ENCODE results near the gene NUMB.
A peak's percentile ranks its signal among the peaks of the same experiment; 100 is the strongest.

NUMB gene

DNA sequence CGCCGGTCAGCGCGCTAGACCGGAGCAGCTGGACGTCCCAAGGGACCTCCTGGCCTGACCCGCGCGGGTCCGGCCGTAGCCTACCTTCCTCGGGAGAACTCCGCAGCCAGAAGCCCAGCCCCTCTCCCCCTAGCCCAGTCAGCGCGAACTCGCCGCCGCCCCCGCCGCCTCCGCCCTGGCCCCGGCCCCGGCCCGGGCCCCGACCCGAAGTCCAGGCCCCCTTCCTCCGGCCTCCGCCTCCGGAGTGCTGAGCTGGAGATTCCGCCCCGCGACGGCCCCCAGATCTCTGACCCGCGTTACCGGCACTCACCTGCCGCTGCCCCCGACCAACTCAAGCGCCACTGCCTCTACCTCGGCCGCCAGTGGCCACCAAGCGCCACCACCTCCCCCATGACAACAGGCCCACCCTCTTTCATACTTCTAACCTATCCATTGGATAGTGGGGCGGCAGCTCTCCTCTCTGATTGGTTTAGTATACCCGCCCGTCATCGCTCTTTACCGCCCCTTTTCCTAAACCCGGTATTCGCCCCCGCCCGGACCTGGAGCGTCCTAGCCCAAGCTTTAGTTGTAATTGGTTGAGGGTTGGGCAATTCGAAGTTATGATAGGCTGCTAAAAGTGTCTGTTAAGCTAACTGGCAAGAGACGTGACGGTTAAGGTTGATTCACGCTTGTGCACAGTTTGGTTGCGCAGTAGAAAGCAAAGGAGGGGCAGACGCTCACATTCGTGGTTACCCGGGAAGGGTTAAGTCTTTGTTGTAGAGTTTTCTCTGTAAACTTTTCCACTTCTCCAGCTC, at the start of gene NUMB:
NUMB (minus strand) TSS at position 364 of the 794 bp plus-strand sequence. CDS start 102,795 bp downstream, outside the sequence.
- peak; percentile 100 for DNase-seq (ENCODE audit: low read depth)
- H3K4me3 ChIP-seq (ENCODE audit: low read depth, low read length), result peak within 1 kb of the TSS; percentile 94
- TF ChIP-seq, protein P1, sequence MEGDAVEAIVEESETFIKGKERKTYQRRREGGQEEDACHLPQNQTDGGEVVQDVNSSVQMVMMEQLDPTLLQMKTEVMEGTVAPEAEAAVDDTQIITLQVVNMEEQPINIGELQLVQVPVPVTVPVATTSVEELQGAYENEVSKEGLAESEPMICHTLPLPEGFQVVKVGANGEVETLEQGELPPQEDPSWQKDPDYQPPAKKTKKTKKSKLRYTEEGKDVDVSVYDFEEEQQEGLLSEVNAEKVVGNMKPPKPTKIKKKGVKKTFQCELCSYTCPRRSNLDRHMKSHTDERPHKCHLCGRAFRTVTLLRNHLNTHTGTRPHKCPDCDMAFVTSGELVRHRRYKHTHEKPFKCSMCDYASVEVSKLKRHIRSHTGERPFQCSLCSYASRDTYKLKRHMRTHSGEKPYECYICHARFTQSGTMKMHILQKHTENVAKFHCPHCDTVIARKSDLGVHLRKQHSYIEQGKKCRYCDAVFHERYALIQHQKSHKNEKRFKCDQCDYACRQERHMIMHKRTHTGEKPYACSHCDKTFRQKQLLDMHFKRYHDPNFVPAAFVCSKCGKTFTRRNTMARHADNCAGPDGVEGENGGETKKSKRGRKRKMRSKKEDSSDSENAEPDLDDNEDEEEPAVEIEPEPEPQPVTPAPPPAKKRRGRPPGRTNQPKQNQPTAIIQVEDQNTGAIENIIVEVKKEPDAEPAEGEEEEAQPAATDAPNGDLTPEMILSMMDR (IDR thresholded peaks at IDR 0.05; ENCODE audit: low read depth, low read length, missing control alignments), result no peak
- in situ Hi-C loops (cut with HindIII; ENCODE audit: low sequenced_read_pairs), result no loop called here

DNA sequence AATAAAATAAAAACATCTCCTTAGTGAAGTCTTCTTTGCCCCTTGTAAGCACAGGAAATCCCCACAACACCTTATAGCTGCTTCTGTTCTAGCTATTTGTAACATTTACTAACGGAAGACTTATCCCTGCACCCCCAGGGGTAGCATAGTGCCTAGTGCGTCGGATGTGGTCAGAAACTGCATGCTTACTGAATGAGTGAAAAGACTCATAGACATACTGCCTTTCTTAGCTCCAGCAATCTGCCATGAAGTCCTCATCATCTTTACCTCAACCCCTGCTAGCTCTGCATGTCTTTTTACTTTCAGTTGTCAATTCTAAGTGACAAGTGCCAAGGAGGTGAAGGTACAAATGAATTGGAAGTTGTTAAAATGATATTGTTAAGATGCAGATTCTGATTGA, 45.3 kb upstream of the NUMB start:
- TF ChIP-seq, protein P1 (IDR thresholded peaks at IDR 0.05; ENCODE audit: low read depth, low read length, missing control alignments), result no peak
- in situ Hi-C loops (cut with HindIII; ENCODE audit: low sequenced_read_pairs), result no loop called here
- DNase-seq (ENCODE audit: low read depth), result no peak
- H3K4me3 ChIP-seq (ENCODE audit: low read depth, low read length), result no peak overlapping the region

DNA sequence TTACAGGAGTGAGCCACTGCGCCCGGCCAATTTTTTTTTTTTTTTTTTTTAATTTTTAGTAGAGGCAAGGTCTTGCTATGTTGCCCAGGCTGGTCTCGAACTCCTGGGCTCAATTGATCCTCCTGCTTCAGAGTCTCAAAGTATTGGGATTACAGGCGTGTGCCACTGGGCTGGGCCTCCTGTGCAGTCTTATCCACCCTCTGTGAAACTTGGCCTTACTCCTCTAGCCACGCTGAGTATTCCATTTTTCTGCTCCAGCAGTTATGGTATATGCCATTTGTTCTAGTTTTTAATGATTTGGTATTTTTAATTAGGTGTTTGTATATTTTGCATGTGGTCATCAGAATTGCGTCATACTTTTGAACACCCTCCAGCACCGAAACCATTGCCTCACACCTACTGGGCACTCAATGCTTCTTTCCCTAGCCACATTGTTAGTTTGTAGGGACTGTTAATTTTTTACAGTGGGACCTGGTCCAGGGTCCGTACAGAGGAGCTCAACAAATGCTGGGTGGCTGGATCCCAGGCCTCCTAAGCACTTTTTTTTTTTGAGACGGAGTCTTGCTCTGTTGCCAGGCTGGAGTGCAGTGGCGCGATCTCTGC, 43.8 kb upstream of the NUMB start:
- TF ChIP-seq, protein P1 (IDR thresholded peaks at IDR 0.05; ENCODE audit: low read depth, low read length, missing control alignments), result no peak
- DNase-seq (ENCODE audit: low read depth), result no peak
- H3K4me3 ChIP-seq (ENCODE audit: low read depth, low read length), result no peak overlapping the region
- in situ Hi-C loops (cut with HindIII; ENCODE audit: low sequenced_read_pairs), result no loop called here

DNA sequence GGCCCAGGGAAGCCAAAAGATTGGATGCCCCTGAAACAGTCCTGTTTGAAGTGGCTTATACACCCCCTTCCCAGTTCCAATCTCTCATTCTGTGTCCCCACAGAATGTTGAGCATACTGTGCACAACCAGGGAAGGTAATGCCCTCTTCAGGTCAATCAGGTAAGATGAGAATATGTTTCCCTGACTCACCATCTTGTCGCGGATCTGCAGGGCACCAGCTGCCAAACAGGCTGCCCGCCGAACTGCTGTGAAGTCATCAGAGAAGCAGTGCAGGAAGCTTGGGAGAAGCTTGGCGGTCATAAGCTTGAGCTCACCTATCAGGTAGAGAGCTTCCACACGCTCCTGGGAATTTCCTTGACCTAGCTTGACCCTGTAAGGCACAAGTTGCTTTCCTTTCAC, 42.0 kb upstream of the NUMB start:
- H3K4me3 ChIP-seq (ENCODE audit: low read depth, low read length), result no peak overlapping the region
- DNase-seq (ENCODE audit: low read depth), result no peak
- in situ Hi-C loops (cut with HindIII; ENCODE audit: low sequenced_read_pairs), result no loop called here
- TF ChIP-seq, protein P1 (IDR thresholded peaks at IDR 0.05; ENCODE audit: low read depth, low read length, missing control alignments), result no peak

DNA sequence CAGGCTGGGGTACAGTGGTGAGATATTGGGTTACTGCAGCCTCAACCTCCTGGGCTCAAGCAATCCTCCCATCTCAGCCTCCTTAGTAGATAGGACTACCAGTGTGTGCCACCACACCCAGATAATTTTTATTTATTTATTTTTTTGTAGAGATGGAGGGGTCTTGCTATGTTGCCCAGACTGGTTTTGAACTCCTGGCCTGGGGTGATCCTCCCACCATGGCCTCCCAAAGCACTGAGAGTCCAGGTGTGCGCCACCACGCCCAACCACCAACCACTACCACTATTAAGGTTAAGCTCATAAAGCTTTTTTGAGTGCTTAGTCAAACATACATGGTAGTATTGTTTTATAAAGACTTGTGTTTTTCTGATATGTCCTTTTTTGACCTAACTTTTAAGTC, 36.2 kb upstream of the NUMB start:
- no peak overlapping the region for H3K4me3 ChIP-seq (ENCODE audit: low read depth, low read length)
- no peak for DNase-seq (ENCODE audit: low read depth)
- in situ Hi-C loops (cut with HindIII; ENCODE audit: low sequenced_read_pairs), result no loop called here
- TF ChIP-seq, protein P1 (IDR thresholded peaks at IDR 0.05; ENCODE audit: low read depth, low read length, missing control alignments), result no peak

DNA sequence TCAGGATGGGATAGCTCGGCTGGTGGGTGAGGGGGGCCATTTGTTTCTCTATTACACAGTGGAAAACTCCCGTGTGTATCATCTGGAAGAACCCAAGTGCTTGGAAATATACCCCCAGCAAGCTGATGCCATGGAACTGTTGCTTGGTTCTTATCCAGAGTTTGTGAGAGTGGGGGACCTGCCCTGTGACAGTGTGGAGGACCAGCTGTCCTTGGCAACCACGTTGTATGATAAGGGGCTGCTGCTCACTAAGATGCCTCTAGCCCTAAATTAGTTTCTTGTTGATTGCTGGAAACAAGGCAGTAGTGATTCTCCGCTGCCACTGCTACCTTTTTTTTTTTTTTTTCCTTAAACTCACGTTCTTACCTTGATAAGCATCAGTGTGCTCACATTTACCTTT, 34.3 kb upstream of the NUMB start:
- TF ChIP-seq, protein P1 (IDR thresholded peaks at IDR 0.05; ENCODE audit: low read depth, low read length, missing control alignments), result no peak
- in situ Hi-C loops (cut with HindIII; ENCODE audit: low sequenced_read_pairs), result no loop called here
- DNase-seq (ENCODE audit: low read depth), result no peak
- peak overlapping the region; percentile 61 for H3K4me3 ChIP-seq (ENCODE audit: low read depth, low read length)

All from astrocyte of the cerebellum (primary cell).